ENCODE measurements around the gene HCN2.
A peak's percentile ranks its signal among the peaks of the same experiment; 100 is the strongest.
"Not testable (repeated sequence)": the region's sequence is repeated elsewhere in the genome, so short reads cannot be mapped to it uniquely, and the experiment has no call there.

HCN2 gene

DNA sequence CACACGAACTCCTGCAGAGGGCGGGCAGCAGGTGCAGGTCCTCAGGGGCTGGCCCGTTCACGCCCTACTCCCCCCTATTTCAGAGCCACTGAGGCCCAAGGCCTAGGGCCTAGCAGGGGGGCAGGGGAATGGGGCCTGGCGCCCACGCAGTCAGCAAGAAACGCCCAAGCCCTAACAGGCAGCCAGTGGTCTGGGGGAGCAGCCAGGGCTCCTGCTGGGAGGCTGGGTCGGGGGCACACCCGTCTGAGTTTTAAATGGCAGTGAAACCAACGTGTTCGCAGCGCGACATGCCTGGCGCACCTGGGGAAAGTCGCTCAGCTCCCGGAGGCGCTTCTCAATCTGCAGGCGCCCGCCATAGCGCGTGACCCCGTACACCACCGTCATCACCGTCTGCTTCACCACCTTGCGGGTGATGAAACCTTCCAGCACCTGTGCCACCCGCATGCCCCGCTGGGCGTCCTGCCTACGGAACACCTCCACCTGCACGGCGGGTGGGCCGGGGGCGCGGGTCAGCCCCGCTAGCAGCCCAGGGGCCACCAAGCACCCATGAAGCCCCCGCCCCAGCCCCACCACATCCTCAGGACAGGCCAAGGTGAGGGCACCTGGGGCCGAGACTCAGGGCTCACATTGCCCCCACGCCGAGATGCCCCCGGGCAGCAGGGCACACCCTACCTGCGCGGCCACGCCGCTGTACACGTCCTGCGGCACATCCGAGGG is 29.8 kb downstream of the HCN2 start:
- no peak for DNase-seq (ENCODE audit: low read depth, low spot score)

DNA sequence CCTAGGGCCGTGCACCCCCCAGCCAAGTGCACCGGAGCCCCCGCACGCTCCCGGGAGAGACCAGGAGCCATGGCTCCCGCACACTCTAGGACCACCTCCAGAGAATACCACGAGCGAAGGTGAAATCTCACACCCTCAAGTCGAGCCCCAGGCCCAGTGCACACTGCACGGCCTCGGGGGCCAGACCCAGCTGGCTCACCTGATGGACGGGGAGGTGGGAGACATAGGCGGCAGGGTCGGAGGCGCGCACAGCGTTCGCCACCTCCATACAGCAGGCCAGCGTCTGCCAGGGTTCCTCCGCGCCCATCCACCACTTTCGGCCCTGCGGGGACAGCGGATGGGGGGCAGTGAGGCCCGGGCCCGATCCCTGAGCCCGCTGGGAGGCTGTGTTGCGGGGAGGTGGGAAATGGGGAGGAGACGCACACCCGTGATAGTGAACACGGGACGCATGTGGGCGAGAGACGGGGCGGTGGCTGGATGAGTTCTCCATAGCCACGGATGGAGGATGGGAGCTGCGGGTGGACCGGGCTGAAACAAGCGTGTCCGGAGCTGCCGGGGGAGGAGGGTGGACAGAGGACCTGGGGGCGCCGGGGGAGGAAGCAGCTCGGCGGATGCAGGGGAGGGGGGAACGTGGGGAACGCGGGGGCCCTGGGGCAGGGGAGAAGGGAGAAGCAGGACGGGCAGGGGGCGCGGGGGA is 30.6 kb downstream of the HCN2 start:
- DNase-seq (ENCODE audit: low read depth, low spot score): no peak

DNA sequence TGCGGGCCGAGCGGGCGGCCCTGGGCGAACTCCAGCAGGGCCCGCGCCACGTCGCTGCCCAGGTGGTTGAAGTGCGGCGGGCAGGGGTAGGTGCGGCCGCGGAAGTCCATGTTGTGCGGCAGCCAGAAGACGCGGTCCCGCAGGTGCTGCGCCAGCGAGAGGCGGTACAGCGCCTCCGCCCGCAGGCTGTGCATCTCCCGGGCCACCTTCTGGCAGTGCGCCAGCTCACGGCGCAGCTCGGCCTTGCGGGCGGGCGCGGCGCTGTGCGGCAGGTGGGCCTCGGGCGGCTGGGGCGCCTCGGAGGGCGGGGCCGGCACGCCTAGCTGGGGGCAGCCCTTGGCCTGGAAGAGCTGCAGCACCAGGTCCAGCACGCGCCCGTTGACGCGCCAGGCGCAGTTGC is 31.5 kb downstream of the HCN2 start:
- not testable (repeated sequence) for DNase-seq (ENCODE audit: low read depth, low spot score)

DNA sequence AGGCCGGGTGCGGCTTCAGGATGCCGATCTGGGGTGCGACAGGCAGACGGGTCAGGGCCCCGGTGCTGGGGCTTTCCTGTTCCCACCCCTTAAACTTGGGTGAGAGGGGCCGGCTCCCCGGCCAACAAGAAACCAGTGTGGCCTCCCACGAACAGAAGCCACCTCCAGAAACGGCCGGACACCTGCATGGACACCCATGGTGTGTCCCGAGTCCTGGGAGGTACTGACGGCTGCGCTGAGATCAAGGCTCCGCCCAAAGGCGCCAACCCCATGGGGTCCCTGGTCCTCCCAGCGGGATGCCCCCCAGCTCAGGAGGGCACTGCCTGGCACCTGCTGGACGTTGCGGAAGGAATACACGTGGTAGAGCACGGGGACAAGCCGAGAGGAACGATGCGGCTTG is 32.1 kb downstream of the HCN2 start:
- no peak for DNase-seq (ENCODE audit: low read depth, low spot score)

DNA sequence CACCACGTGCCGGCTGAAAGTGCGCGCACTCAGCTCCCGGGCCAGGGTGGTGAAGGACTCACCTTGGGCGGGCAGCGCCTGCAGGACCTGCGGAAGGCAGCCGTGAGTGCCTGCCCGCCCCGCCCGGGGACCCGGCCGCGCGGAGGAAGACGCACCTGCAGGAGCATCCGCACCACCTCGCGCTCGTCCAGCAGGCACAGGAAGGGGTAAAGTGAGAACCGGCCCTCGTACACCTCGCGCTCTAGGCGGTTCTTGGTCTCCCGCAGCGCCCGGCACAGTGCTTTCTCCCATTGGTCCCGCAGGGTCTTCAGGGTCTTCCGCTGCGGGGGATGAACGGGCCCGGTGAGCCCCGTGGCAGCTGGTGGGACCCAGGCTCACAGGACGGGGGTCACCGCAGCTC is 33.0 kb downstream of the HCN2 start:
- no peak for DNase-seq (ENCODE audit: low read depth, low spot score)

DNA sequence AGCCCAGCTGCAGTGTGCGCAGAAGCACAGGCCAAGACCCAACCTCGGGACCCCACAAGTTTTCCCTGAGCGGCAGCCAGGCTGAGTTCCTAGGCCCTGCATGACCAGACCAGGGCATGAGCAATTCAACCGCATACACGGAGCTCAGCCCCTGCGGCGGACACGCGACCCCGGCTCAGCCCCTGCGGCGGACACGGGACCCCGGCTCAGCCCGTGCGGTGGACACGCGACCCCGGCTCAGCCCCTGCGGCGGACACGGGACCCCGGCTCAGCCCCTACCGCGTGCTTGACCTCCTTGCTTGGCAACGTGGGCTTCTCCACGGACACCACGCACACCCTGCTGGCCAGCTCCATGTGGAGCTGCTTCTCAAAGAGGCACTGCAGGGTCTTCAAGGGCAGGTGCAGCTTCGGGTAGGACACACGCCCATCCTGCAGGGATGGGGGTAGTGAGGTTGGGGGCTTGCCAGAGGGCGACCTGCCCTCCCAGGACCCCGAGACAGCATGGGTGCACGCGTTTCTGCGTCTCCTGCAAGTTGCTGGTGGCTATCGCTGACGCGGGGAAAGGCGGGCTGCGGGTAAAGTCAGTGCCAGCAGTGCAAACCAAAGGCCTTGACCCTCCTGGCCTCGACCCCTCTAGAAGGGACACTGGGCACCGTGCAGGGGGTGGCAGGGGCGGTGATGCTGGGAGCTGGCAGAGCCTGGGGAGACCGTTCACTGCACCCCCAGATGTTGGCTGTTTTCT is 33.7 kb downstream of the HCN2 start:
- DNase-seq (ENCODE audit: low read depth, low spot score): no peak

DNA sequence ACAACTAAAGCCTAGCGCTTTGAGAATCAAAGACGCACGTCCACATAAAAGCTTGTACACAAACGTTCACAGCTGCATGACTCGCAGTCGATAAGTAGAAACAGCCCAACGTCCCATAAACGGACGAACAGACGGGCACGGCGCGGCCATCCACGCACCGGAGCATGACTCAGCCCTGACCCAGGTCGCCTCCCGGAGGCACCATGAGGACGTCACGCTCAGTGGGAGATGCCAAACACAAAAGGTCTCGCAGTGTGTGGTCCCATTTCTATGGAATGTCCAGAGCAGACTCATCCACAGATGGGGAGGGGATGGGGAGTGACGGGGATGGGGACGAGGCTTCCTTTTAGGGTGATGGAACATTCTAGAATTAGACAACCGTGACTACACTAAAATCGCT is 34.3 kb downstream of the HCN2 start:
- DNase-seq (ENCODE audit: low read depth, low spot score): no peak

DNA sequence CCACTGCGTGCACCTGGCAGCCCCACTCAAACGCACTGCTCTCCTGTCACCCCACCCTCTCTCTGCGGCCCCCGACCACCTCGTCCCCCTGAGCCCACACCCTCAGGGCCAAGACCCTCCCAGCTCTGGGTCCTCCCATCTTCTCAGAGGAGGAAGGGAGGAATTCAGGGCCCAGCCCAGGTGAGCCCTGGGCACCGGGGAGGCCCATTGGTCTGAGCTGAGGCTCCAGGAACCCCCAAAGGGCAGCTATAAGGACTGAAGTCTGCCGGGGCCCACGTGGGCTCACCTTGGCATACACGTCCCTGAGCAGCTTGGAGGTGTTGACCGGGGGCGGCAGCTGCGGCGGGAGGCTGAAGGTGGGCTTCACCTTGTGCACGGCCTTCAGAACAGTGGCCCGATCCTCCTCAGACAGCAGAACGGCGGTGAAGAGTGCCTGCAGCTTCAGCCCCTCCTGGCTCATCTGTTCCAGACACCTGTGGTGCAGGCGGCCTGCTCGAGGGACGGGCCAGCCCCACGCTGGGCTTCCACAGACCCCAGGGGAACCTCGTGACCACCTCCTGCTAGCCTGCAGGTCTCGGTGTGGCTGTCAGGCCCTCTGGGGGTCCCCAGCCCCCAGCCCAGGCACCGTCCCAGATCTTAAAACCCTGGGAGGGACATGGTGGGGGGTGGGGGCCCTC is 34.9 kb downstream of the HCN2 start:
- no peak for DNase-seq (ENCODE audit: low read depth, low spot score)

DNA sequence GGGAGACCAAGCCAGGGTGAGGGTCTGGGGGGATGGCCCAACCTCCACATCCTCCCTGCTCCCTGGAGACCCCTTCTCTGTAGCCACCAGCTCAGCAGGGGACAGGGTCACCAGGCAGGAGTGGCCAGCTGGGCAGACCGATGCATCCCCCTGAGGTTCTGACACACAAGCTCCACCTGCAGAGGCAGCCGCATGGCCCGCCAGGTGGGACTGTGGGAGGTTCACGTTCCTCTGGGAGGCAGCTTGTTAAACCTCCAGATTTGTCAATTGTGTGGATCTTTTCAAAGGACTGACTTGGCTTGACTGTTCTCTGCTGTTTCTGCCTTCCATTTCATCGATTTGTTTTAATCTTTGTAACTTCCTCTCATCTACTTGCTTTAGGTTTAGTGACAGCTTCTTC is 35.6 kb downstream of the HCN2 start:
- DNase-seq (ENCODE audit: low read depth, low spot score): no peak

DNA sequence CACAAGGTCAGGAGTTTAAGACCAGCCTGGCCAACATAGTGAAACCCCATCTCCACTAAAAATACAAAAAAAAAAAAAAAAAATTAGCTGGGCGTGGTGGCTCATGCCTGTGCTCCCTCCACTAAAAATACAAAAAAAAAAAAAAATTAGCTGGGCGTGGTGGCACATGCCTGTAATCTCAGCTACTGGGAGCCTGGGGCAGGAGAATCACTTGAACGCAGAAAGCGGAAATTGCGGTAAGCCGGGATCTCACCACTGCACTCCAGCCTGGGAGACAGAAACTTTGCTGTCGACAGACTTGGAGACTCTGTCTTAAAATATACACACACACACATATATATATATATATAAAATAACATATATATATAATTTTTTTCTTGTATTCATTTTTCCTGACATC is 36.9 kb downstream of the HCN2 start:
- not testable (repeated sequence) for DNase-seq (ENCODE audit: low read depth, low spot score)

DNA sequence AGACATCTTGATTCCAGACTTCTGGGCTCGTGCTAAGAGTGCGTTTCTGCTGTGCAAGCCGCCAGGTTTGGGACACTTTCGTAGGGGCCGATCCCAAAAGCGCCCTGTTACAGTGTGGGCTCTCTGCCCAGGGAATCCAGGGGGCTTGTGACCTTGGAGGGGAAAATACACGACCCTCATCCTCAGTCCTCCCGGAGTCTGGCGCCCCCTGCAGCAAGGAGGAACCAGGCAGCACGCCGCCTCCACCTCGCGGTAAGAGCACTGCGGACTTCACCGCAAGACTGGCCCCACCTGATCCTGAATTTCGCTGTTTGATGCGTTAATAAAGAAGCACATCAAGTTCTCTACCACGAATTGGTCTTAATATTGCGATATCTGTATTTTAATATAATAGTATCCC is 38.5 kb downstream of the HCN2 start:
- peak; percentile 60 for DNase-seq (ENCODE audit: low read depth, low spot score)

DNA sequence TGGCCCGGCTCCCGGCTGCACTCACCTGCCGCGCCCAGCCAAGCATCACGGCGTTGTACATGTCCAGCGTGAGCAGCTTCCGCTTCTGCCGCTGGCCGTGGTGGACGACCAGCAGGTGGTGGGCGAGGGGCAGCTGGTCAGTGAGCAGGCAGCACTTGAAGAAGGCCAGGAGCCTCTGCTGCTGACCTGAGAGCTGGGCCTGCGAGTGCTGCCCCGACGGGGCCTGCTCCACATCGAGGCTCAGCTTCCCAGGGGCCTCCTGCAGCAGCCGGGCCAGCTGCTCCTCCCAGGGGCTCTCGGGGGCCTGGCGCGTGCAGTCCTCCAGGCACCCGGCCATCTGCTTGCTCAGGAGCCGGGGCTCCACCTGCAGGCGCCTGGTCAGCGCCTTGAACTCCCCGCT is 39.8 kb downstream of the HCN2 start:
- DNase-seq (ENCODE audit: low read depth, low spot score): not testable (repeated sequence)

DNA sequence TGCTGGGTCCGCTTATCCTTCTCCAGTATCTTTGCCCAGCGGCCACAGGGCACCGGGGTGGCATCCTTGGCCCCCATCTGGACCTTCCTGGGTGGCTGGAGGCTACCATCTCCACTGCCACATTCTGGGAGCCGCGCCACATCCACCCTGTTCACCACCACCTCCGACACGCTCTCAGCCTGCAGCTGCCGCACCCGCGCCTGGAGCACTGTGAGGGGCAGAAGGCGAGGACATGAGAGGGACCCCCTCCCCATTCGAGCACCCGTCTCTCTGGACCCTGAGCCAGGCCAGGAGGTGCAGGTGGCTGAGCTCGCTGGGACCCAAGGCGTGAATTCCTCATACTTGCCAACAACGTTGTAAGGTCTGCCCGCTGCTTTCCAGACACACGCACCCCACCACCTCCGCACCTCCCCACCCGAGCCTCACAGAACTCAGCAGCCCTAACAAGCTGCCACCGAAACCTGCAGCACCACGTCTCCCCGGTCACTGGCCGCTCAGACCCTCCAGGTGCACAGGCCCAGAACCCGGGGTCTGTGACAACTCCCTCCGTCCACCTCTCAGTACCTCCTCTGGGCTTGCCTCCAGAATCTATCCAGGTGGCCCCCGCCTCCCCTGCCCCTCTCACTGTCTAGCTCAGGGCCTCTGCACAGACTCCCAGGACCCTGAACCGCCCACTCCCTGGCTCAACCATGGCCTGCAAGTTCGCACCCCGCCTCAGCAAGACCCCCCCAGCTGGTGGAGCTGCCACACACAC is 40.5 kb downstream of the HCN2 start:
- DNase-seq (ENCODE audit: low read depth, low spot score): no peak

DNA sequence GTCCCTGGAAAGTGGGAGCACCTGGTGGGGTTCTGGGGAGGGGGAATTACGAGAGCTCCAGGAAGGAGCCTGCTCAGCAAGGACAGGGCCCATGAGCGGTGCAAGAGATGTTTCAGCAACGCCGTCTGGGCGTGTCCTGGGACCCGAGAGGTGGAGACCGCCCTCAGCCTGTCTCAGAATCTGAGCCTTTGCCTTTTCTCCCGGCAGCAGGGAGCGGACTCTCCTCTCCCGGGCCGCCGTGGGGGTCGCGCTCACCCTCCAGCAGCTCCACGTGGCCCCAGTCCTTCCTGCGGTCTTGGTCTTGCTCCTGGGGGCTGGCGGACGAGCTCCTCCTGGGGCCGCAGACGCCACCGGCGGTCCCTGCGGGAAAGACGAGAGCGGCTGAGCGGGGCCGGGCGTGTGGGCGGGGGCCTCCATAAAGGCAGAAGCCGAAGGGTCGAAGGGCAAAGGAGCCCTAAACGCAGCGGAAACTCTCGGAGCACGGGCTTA is 42.9 kb downstream of the HCN2 start:
- DNase-seq (ENCODE audit: low read depth, low spot score): peak; percentile 75

DNA sequence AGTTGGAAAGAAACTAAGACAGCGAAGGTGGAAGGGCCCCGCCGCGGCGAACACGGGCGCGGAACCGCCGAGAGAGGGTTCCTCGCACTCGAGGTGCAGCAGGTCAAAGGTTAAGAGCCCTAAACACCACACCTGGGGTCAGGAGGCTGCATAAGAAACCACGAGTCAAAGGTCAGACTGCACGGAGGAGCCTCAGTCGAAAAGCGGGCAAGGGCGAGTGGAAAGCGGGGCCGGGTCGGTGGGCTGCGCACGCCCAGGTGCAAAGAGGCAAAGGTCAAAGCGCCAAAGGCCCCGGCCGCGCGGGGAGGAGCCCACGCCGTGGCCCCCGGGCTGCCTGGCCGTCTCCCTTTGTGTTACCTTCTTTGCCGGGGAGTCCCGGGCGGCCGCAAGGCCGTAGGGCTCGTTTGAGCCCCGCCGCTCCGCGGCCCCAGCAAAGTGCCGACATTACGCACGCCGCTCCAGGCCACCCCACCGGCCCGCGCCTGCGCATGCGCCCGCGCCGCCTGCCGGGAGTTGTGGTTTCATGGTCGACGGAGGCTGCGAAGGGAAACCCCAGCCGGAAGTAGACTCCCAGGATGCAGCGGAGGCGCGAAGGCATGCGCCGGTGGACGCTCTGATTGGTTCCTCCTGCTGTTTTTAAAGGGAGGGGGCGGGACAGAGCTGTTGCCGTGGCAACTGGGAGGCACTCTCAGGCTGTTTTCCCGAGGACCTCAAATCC is 43.5 kb downstream of the HCN2 start, which contains the start of gene POLRMT:
Gene POLRMT (minus strand): TSS at position 470 of the 718 bp plus-strand sequence. CDS start 25 bp downstream, at position 445.
- DNase-seq (ENCODE audit: low read depth, low spot score): peak; percentile 99

DNA sequence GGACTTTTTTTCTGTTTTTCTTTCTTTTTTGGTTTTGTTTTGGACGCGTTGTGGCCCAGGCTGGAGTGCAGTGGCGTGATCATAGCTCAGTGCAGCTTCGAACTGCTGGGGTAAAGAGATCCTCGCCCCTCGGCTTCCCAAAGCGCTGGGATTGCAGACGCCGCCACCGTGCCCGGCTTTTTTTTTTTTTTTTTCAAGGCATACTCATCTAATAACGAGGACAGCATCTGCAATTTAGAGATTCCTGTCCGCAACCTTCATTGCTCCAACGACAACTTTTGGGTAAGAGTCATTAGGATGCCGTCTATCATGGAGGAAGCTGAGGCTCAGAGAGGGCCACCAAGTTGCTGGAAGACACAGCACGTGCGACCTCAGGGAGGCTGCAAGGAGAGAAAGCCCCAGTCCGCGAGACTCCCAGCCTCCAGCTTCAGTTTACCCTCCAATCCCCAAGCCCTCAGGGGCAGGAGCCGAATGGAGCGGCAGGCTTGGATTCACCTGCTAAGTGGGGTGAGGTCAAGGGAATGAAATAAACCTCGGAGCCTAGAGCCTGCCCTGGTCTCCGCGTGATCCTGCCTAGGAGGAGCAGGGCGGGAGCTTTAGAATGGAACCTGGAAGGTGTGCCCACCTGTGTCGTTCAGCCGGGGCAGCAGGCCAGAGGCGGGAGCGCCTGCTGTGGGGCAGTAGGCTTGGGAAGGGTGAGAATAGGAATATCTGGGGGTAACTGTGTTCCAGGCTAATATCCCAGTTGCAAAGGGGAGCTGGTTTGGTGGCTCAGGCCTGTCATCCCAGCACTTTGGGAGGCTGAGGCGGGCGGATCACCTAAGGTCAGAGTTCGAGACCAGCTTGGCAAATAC is 44.3 kb downstream of the HCN2 start:
- no peak for DNase-seq (ENCODE audit: low read depth, low spot score)

DNA sequence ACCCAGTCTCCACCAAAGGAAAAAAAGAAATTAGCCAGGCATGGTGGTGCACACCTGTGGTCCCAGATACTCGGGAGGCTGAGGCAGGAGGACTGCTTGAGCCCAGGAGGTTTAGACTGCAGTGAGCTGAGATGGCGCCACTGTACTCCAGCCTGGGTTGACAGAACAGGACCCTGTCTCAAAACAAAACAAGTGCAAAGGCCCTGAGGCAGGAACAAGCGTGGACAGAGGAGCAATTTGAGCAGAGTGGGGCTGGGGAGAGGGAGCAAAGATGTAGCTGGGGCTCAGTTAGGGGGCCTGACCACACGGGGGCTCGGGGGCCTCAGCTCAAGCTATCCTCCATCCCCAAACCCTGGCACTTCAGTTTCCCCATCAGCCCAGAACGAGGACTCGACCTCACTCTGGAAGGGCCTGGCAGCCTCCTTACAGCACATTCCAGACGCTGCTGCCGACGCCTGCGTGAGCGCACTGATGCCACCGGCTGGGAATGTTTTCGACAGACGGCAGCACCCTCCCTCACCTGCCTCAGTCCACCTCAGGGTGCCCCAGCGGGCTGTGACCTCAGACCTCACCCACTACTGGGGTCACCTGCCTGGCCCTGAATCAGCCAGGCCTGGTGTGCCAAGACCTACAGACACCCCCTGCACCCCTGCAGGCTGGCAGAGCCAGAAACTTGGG is 45.4 kb downstream of the HCN2 start:
- DNase-seq (ENCODE audit: low read depth, low spot score): no peak

DNA sequence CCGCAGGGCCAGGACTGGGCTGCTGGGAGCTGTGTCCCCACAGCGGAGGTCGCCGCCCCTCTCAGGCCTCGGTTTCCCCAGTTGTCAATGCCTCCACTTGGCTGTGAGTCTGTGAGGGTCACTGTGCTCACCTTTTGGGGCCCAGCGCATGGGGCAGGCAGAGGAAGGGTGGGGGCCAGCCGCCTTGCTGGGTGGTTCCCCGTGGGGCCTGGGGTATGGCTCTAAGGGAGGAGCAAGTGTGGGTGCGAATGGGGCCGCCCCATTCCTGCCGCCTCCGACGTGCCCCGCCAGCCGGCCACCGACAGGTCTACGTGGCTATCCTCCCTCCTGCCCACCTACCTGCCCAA is 49.2 kb downstream of the HCN2 start:
- no peak for DNase-seq (ENCODE audit: low read depth, low spot score)

Data from ELF-1 (cell line).